HEK293 (cell line): Measurements from ENCODE around the gene PEAK3.

Experiments used
- CTCF ChIA-PET: fragments of 350-600 bp; formaldehyde crosslinking; extraction: SDS; loops from one replicate; lab custom pipeline; 2021; ENCODE audit warnings: antibody characterized with exemption; lab: Yijun Ruan, JAX
- POLR2A ChIA-PET: fragments of 300-600 bp; formaldehyde crosslinking; extraction: SDS; loops from one replicate; lab custom pipeline; 2020; ENCODE audit warnings: antibody characterized with exemption, inconsistent platforms; lab: Yijun Ruan, JAX
- H3K27ac ChIP-seq: fragments of 200-500 bp; sonication (Bioruptor generic); 2 replicates; pipeline ENCODE4 v1.5.1; 2014; ENCODE audit warnings: low read depth, low read length, control low read depth, inconsistent platforms; ENCODE audit errors: extremely low read depth
- H3K36me3 ChIP-seq, 2 experiments: fragments of 200-500 bp in 1 of 2; sonication (Bioruptor generic) in 1 of 2; 1 replicate in 1 of 2; 2 replicates in 1 of 2; pipeline ENCODE4 v1.5.1; 2014 to 2017; ENCODE audit warnings: inconsistent platforms in 2 of 2, low read length in 2 of 2; ENCODE audit not compliant: control insufficient read depth in 2 of 2, insufficient read depth in 1 of 2
- H3K4me1 ChIP-seq: fragments of 200-500 bp; sonication (Bioruptor generic); 2 replicates; pipeline ENCODE4 v1.5.1; 2014; ENCODE audit warnings: mild to moderate bottlenecking, low read length, inconsistent platforms; ENCODE audit not compliant: control insufficient read depth, insufficient read depth
- H3K4me3 ChIP-seq: 2 replicates; pipeline ENCODE4 v1.5.1; 2011; ENCODE audit warnings: low read depth, mild to moderate bottlenecking, control low read depth, low read length, moderate library complexity
- H3K9me3 ChIP-seq: fragments of 200-500 bp; sonication (Bioruptor generic); 2 replicates; pipeline ENCODE4 v1.5.1; 2014; ENCODE audit warnings: low read depth, low read length, inconsistent platforms; ENCODE audit not compliant: control insufficient read depth, insufficient read depth
- GLIS1 ChIP-seq: fragments of 450-650 bp; formaldehyde crosslinking; IDR thresholded peaks from 2 replicates; pipeline ENCODE4 v1.5.1; 2016; ENCODE audit warnings: missing biosample characterization, missing genetic modification characterization
- GLIS2 ChIP-seq: fragments of 450-650 bp; formaldehyde crosslinking; IDR thresholded peaks from 2 replicates; pipeline ENCODE4 v1.5.1; 2016; ENCODE audit warnings: missing biosample characterization, missing genetic modification characterization
- RBAK ChIP-seq: fragments of 450-650 bp; formaldehyde crosslinking; IDR thresholded peaks from 2 replicates; pipeline ENCODE4 v1.5.1; 2016; ENCODE audit warnings: missing biosample characterization, missing genetic modification characterization
- SALL2 ChIP-seq: fragments of 450-650 bp; formaldehyde crosslinking; IDR thresholded peaks from 2 replicates; pipeline ENCODE4 v1.5.0; 2017; ENCODE audit warnings: missing biosample characterization, mild to moderate bottlenecking, missing genetic modification characterization, borderline replicate concordance
- SP2 ChIP-seq: fragments of 450-650 bp; formaldehyde crosslinking; IDR thresholded peaks from 2 replicates; pipeline ENCODE4 v1.5.1; 2016; ENCODE audit warnings: missing biosample characterization, missing genetic modification characterization
- ZIC2 ChIP-seq: fragments of 450-650 bp; formaldehyde crosslinking; IDR thresholded peaks from 2 replicates; pipeline ENCODE4 v1.5.1; 2016; ENCODE audit warnings: missing biosample characterization, missing genetic modification characterization
- ZNF2 ChIP-seq: fragments of 450-650 bp; formaldehyde crosslinking; IDR thresholded peaks from 2 replicates; pipeline ENCODE4 v1.5.1; 2016; ENCODE audit warnings: missing biosample characterization, missing genetic modification characterization
- ZNF239 ChIP-seq: fragments of 450-650 bp; formaldehyde crosslinking; IDR thresholded peaks from 2 replicates; pipeline ENCODE4 v1.5.1; 2016; ENCODE audit warnings: missing biosample characterization, missing genetic modification characterization
- ZNF292 ChIP-seq: fragments of 450-650 bp; formaldehyde crosslinking; IDR thresholded peaks from 2 replicates; pipeline ENCODE4 v1.5.1; 2016; ENCODE audit warnings: low read depth, missing biosample characterization, missing genetic modification characterization, borderline replicate concordance
- ZNF311 ChIP-seq: fragments of 450-650 bp; formaldehyde crosslinking; IDR thresholded peaks from 2 replicates; pipeline ENCODE4 v1.5.1; 2017; ENCODE audit warnings: missing biosample characterization, missing genetic modification characterization, borderline replicate concordance
- ZNF433 ChIP-seq: fragments of 450-650 bp; formaldehyde crosslinking; IDR thresholded peaks from 2 replicates; pipeline ENCODE4 v1.5.1; 2016; ENCODE audit warnings: missing biosample characterization, missing genetic modification characterization, low read depth
- ZNF548 ChIP-seq: fragments of 450-650 bp; formaldehyde crosslinking; IDR thresholded peaks from 2 replicates; pipeline ENCODE4 v1.5.1; 2016; ENCODE audit warnings: missing biosample characterization, missing genetic modification characterization
- ZNF596 ChIP-seq: fragments of 450-650 bp; IDR thresholded peaks from 2 replicates; pipeline ENCODE4 v1.5.0; 2018; ENCODE audit warnings: missing biosample characterization, mild to moderate bottlenecking, missing genetic modification characterization, moderate library complexity
- ZNF624 ChIP-seq: fragments of 450-650 bp; formaldehyde crosslinking; IDR thresholded peaks from 2 replicates; pipeline ENCODE4 v1.5.1; 2017; ENCODE audit warnings: missing biosample characterization, missing genetic modification characterization
- ZNF654 ChIP-seq: fragments of 450-650 bp; formaldehyde crosslinking; IDR thresholded peaks from 2 replicates; pipeline ENCODE4 v1.5.1; 2016; ENCODE audit warnings: low read depth, missing biosample characterization, missing genetic modification characterization
- ZNF707 ChIP-seq: fragments of 450-650 bp; formaldehyde crosslinking; IDR thresholded peaks from 2 replicates; pipeline ENCODE4 v1.5.1; 2016; ENCODE audit warnings: missing biosample characterization, missing genetic modification characterization
- ZNF843 ChIP-seq: fragments of 450-650 bp; formaldehyde crosslinking; IDR thresholded peaks from 2 replicates; pipeline ENCODE4 v1.5.1; 2016; ENCODE audit warnings: missing biosample characterization, missing genetic modification characterization
- ZSCAN16 ChIP-seq: fragments of 450-650 bp; formaldehyde crosslinking; IDR thresholded peaks from 2 replicates; pipeline ENCODE4 v1.5.1; 2016; ENCODE audit warnings: missing biosample characterization, missing genetic modification characterization
- TF ChIP-seq, protein P1 (sequence below): fragments of 450-650 bp; formaldehyde crosslinking; conservative IDR thresholded peaks from 2 replicates; pipeline ENCODE4 v1.5.1; 2016; ENCODE audit warnings: low read depth, missing biosample characterization, missing genetic modification characterization
- TF ChIP-seq, protein P2 (sequence below): IDR thresholded peaks from 2 replicates; pipeline ENCODE4 v1.6.1; 2011; ENCODE audit warnings: mild to moderate bottlenecking, low read depth, low read length, borderline replicate concordance
- TF ChIP-seq, protein P3 (sequence below): fragments of 450-650 bp; formaldehyde crosslinking; IDR thresholded peaks from 2 replicates; pipeline ENCODE4 v1.5.1; 2016; ENCODE audit warnings: missing biosample characterization, missing genetic modification characterization
- TF ChIP-seq, protein P4 (sequence below): fragments of 450-650 bp; formaldehyde crosslinking; IDR thresholded peaks from 2 replicates; pipeline ENCODE4 v1.5.1; 2017; ENCODE audit warnings: missing biosample characterization, missing genetic modification characterization
- TF ChIP-seq, protein P5 (sequence below): fragments of 450-650 bp; formaldehyde crosslinking; IDR thresholded peaks from 2 replicates; pipeline ENCODE4 v1.5.1; 2016; ENCODE audit warnings: missing biosample characterization, missing genetic modification characterization

Gene PEAK3

DNA sequence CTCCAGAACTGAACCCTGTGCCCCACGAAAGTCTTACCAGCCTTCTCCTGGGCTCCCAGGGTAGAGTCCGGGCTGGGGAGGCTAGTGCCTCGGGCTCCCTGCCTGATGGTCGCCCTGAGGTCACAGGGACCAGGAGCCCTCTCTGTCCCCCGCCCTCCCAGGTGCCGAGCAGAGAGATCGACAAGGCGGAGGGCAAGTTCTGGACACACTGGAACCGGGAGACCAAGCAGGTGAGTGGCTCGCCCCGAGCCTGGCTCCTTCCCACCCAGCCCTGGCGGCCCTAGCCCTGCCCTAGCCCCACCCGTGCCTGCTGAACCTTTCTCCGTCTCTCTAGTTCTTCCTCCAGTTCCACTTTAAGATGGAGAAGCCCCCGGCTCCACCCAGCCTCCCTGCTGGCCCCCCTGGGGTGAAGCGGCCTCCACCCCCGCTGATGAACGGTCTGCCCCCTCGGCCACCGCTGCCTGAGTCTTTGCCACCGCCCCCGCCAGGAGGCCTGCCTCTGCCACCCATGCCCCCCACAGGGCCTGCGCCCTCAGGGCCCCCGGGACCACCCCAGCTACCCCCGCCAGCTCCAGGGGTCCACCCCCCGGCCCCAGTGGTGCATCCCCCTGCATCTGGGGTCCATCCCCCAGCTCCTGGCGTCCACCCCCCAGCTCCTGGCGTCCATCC, 34.4 kb downstream of the PEAK3 start:
- ChIA-PET POLR2A (interaction anchor here (3.4 kb wide), 1 partner anchor 9 kb away, joined by 14 read pairs; no protein-coding TSS in a partner anchor), CTCF (no interaction called here)
- H3K36me3 ChIP-seq, result peaks cover 10 to 64% of the 10 kb centered on the region in 2 experiments
- no peak for TF ChIP-seq ZNF548 (tag by site-specific recombination)
- no peak for TF ChIP-seq ZNF596
- TF ChIP-seq ZNF843, result no peak
- TF ChIP-seq ZNF239 (tag by site-specific recombination), result no peak
- no peak for TF ChIP-seq ZNF707 (tag by site-specific recombination)
- TF ChIP-seq ZNF311, result no peak
- TF ChIP-seq, protein P1, sequence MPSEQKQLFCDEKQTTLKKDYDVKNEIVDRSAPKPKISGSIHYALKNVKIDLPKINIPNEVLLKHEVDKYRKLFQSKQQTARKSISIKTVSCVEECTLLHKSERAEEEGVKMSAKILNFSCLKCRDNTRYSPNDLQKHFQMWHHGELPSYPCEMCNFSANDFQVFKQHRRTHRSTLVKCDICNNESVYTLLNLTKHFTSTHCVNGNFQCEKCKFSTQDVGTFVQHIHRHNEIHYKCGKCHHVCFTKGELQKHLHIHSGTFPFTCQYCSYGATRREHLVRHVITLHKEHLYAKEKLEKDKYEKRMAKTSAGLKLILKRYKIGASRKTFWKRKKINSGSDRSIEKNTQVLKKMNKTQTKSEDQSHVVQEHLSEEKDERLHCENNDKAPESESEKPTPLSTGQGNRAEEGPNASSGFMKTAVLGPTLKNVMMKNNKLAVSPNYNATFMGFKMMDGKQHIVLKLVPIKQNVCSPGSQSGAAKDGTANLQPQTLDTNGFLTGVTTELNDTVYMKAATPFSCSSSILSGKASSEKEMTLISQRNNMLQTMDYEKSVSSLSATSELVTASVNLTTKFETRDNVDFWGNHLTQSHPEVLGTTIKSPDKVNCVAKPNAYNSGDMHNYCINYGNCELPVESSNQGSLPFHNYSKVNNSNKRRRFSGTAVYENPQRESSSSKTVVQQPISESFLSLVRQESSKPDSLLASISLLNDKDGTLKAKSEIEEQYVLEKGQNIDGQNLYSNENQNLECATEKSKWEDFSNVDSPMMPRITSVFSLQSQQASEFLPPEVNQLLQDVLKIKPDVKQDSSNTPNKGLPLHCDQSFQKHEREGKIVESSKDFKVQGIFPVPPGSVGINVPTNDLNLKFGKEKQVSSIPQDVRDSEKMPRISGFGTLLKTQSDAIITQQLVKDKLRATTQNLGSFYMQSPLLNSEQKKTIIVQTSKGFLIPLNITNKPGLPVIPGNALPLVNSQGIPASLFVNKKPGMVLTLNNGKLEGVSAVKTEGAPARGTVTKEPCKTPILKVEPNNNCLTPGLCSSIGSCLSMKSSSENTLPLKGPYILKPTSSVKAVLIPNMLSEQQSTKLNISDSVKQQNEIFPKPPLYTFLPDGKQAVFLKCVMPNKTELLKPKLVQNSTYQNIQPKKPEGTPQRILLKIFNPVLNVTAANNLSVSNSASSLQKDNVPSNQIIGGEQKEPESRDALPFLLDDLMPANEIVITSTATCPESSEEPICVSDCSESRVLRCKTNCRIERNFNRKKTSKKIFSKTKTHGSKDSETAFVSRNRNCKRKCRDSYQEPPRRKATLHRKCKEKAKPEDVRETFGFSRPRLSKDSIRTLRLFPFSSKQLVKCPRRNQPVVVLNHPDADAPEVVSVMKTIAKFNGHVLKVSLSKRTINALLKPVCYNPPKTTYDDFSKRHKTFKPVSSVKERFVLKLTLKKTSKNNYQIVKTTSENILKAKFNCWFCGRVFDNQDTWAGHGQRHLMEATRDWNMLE (tag by site-specific recombination), result no peak
- TF ChIP-seq, protein P2, sequence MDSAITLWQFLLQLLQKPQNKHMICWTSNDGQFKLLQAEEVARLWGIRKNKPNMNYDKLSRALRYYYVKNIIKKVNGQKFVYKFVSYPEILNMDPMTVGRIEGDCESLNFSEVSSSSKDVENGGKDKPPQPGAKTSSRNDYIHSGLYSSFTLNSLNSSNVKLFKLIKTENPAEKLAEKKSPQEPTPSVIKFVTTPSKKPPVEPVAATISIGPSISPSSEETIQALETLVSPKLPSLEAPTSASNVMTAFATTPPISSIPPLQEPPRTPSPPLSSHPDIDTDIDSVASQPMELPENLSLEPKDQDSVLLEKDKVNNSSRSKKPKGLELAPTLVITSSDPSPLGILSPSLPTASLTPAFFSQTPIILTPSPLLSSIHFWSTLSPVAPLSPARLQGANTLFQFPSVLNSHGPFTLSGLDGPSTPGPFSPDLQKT, result no peak
- TF ChIP-seq SP2 (tag by site-specific recombination), result no peak
- peak; percentile 49; the same call in 1 of the 2 replicates for TF ChIP-seq ZIC2 (tag by site-specific recombination)
- TF ChIP-seq, protein P3, sequence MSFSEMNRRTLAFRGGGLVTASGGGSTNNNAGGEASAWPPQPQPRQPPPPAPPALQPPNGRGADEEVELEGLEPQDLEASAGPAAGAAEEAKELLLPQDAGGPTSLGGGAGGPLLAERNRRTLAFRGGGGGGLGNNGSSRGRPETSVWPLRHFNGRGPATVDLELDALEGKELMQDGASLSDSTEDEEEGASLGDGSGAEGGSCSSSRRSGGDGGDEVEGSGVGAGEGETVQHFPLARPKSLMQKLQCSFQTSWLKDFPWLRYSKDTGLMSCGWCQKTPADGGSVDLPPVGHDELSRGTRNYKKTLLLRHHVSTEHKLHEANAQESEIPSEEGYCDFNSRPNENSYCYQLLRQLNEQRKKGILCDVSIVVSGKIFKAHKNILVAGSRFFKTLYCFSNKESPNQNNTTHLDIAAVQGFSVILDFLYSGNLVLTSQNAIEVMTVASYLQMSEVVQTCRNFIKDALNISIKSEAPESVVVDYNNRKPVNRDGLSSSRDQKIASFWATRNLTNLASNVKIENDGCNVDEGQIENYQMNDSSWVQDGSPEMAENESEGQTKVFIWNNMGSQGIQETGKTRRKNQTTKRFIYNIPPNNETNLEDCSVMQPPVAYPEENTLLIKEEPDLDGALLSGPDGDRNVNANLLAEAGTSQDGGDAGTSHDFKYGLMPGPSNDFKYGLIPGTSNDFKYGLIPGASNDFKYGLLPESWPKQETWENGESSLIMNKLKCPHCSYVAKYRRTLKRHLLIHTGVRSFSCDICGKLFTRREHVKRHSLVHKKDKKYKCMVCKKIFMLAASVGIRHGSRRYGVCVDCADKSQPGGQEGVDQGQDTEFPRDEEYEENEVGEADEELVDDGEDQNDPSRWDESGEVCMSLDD (tag by site-specific recombination), result no peak
- no peak for TF ChIP-seq ZNF624 (tag by site-specific recombination)
- no peak for TF ChIP-seq ZNF2 (tag by site-specific recombination)
- no peak for TF ChIP-seq ZNF654 (tag by site-specific recombination)
- peak; percentile 68 for TF ChIP-seq GLIS2 (tag by site-specific recombination)
- TF ChIP-seq ZNF292 (tag by site-specific recombination), result no peak
- no peak for TF ChIP-seq SALL2 (tag by site-specific recombination)
- no peak for TF ChIP-seq RBAK
- TF ChIP-seq, protein P4, sequence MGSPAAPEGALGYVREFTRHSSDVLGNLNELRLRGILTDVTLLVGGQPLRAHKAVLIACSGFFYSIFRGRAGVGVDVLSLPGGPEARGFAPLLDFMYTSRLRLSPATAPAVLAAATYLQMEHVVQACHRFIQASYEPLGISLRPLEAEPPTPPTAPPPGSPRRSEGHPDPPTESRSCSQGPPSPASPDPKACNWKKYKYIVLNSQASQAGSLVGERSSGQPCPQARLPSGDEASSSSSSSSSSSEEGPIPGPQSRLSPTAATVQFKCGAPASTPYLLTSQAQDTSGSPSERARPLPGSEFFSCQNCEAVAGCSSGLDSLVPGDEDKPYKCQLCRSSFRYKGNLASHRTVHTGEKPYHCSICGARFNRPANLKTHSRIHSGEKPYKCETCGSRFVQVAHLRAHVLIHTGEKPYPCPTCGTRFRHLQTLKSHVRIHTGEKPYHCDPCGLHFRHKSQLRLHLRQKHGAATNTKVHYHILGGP (tag by site-specific recombination), result no peak
- TF ChIP-seq ZSCAN16 (tag by site-specific recombination), result no peak
- TF ChIP-seq, protein P5, sequence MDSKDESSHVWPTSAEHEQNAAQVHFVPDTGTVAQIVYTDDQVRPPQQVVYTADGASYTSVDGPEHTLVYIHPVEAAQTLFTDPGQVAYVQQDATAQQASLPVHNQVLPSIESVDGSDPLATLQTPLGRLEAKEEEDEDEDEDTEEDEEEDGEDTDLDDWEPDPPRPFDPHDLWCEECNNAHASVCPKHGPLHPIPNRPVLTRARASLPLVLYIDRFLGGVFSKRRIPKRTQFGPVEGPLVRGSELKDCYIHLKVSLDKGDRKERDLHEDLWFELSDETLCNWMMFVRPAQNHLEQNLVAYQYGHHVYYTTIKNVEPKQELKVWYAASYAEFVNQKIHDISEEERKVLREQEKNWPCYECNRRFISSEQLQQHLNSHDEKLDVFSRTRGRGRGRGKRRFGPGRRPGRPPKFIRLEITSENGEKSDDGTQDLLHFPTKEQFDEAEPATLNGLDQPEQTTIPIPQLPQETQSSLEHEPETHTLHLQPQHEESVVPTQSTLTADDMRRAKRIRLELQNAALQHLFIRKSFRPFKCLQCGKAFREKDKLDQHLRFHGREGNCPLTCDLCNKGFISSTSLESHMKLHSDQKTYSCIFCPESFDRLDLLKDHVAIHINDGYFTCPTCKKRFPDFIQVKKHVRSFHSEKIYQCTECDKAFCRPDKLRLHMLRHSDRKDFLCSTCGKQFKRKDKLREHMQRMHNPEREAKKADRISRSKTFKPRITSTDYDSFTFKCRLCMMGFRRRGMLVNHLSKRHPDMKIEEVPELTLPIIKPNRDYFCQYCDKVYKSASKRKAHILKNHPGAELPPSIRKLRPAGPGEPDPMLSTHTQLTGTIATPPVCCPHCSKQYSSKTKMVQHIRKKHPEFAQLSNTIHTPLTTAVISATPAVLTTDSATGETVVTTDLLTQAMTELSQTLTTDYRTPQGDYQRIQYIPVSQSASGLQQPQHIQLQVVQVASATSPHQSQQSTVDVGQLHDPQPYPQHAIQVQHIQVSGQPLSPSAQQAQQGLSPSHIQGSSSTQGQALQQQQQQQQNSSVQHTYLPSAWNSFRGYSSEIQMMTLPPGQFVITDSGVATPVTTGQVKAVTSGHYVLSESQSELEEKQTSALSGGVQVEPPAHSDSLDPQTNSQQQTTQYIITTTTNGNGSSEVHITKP (tag by site-specific recombination), result no peak
- no peak for TF ChIP-seq ZNF433
- peak; percentile 88 for TF ChIP-seq GLIS1

More for the DNA sequence above, 34.4 kb downstream of the PEAK3 start:
- Histone ChIP-seq H3K4me1 (no peaks in the 10 kb centered on the region), H3K4me3 (no peak overlapping the region), H3K9me3 (no peaks in the 10 kb centered on the region), H3K27ac (0 out of 2 replicates have a peak overlapping the region, but pooled peaks have one; percentile 16)
